NCI-H2171 (cell line): ENCODE data around the gene HOXA9.

Experiments
- DNase-seq: peaks from one replicate; lab custom pipeline; 2025; lab: John Stamatoyannopoulos, UW

Gene HOXA9

GRCh38 chr7:27165089-27165995 is at the start of gene HOXA9:
HOXA9 (minus strand) TSS chr7:27165537; CDS start chr7:27165457, 80 bp downstream.
- DNase-seq, result no peak

- DNase-seq, result no peak
Observed at GRCh38 chr7:27214239-27214950, 49.1 kb upstream of the HOXA9 start.

GRCh38 chr7:27213433-27214238 is 48.3 kb upstream of the HOXA9 start:
- DNase-seq, result no peak

GRCh38 chr7:27212497-27213432 is 47.4 kb upstream of the HOXA9 start:
- no peak for DNase-seq

GRCh38 chr7:27211764-27212204 is 46.4 kb upstream of the HOXA9 start:
- no peak for DNase-seq

GRCh38 chr7:27211084-27211446 is 45.7 kb upstream of the HOXA9 start:
- DNase-seq, result no peak

- DNase-seq, result no peak
Observed at GRCh38 chr7:27210441-27211083, 45.2 kb upstream of the HOXA9 start.

GRCh38 chr7:27209933-27210440 is 44.6 kb upstream of the HOXA9 start:
- no peak for DNase-seq

GRCh38 chr7:27208998-27209397 is 43.7 kb upstream of the HOXA9 start:
- DNase-seq, result no peak

- no peak for DNase-seq
Observed at GRCh38 chr7:27207348-27207985, 42.1 kb upstream of the HOXA9 start.

GRCh38 chr7:27205325-27206280 is 40.3 kb upstream of the HOXA9 start:
- DNase-seq, result no peak

GRCh38 chr7:27204851-27205322 is 39.5 kb upstream of the HOXA9 start:
- DNase-seq, result no peak

GRCh38 chr7:27203964-27204594 is 38.7 kb upstream of the HOXA9 start:
- DNase-seq, result no peak

GRCh38 chr7:27203365-27203953 is 38.1 kb upstream of the HOXA9 start:
- DNase-seq, result no peak

GRCh38 chr7:27202862-27203134 is 37.5 kb upstream of the HOXA9 start:
- no peak for DNase-seq

- no peak for DNase-seq
Observed at GRCh38 chr7:27202018-27202861, 36.9 kb upstream of the HOXA9 start.

GRCh38 chr7:27201580-27202017 is 36.3 kb upstream of the HOXA9 start:
- DNase-seq, result no peak
